ENCODE measurements around the gene PDE2A.

GRCh38 chr11:72529068-72529467 lies 145.2 kb downstream of the PDE2A start:
- TF ChIP-seq, protein P1, sequence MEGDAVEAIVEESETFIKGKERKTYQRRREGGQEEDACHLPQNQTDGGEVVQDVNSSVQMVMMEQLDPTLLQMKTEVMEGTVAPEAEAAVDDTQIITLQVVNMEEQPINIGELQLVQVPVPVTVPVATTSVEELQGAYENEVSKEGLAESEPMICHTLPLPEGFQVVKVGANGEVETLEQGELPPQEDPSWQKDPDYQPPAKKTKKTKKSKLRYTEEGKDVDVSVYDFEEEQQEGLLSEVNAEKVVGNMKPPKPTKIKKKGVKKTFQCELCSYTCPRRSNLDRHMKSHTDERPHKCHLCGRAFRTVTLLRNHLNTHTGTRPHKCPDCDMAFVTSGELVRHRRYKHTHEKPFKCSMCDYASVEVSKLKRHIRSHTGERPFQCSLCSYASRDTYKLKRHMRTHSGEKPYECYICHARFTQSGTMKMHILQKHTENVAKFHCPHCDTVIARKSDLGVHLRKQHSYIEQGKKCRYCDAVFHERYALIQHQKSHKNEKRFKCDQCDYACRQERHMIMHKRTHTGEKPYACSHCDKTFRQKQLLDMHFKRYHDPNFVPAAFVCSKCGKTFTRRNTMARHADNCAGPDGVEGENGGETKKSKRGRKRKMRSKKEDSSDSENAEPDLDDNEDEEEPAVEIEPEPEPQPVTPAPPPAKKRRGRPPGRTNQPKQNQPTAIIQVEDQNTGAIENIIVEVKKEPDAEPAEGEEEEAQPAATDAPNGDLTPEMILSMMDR (conservative IDR thresholded peaks at IDR 0.05; ENCODE audit: low read depth, low read length) = no peak
- TF ChIP-seq EZH2 (IDR thresholded peaks at IDR 0.05; ENCODE audit: borderline replicate concordance, low read depth, low read length, poor library complexity, severe bottlenecking) = no peak
